ENCODE data around the gene STX18.

STX18 gene

DNA sequence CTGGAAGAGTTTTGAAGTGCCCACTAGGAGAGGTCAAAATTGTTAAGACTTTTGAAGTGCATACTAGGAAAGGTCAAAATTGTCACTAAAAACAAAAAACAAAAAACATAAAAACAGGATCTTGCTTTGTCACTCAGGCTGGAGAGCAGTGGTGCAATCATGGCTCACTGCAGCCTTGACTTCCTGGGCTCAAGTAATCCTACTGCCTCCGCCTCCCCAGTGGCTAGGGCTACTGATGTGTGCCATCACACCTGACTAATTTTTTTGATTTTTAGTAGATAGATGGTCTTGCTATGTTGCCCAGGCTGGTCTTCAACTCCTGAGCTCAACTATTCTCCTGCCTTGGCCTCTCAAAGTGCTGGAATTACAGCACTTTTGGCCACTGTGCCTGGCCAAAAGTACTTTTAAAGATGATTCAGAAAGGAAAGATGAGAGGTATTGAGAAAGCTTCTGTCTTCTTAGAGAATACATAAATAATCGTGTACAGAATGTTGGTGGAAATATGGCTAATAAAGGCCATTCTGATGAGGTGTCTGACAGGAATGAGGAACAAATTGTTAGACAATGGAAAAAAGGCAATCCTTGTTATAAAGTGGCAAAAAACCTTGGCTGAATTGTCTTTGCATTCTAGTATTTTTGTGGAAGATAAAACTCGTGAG, 43.3 kb upstream of the STX18 start:
- no peaks in the 10 kb centered on the region for H3F3A ChIP-seq (ENCODE audit: insufficient read depth, low read length)
- DNase-seq, result no peak
- no peaks in the 10 kb centered on the region for H4K20me1 ChIP-seq (ENCODE audit: insufficient read depth, low read length)
- no peak overlapping the region for H3K9ac ChIP-seq (ENCODE audit: low read length)
- H3K36me3 ChIP-seq (replicated peaks; ENCODE audit: insufficient read depth, low read length), result no peaks in the 10 kb centered on the region
- no peaks in the 10 kb centered on the region for H3K9me2 ChIP-seq (replicated peaks; ENCODE audit: insufficient read depth, low read length)
- no peak overlapping the region for H3K4me2 ChIP-seq (ENCODE audit: low read depth, low read length)
- no peak overlapping the region for H3K4me3 ChIP-seq (ENCODE audit: low read length)
- H3K79me2 ChIP-seq (ENCODE audit: low read length), result no peaks in the 10 kb centered on the region
- no peaks in the 10 kb centered on the region for H3K4me1 ChIP-seq (ENCODE audit: low read length)
- no peak overlapping the region for H3K27ac ChIP-seq (ENCODE audit: low read length)
- H2AFZ ChIP-seq (ENCODE audit: low read length), result no peak overlapping the region
- H3K27me3 ChIP-seq (replicated peaks; ENCODE audit: insufficient read depth, low read length), result no peaks in the 10 kb centered on the region
- TF ChIP-seq EZH2phosphoT487 (IDR thresholded peaks at IDR 0.05; ENCODE audit: low read length) (no peak), EZH2 (optimal IDR thresholded peaks at IDR 0.05; ENCODE audit: low read depth, low read length) (no peak)
- TF ChIP-seq, protein P1, sequence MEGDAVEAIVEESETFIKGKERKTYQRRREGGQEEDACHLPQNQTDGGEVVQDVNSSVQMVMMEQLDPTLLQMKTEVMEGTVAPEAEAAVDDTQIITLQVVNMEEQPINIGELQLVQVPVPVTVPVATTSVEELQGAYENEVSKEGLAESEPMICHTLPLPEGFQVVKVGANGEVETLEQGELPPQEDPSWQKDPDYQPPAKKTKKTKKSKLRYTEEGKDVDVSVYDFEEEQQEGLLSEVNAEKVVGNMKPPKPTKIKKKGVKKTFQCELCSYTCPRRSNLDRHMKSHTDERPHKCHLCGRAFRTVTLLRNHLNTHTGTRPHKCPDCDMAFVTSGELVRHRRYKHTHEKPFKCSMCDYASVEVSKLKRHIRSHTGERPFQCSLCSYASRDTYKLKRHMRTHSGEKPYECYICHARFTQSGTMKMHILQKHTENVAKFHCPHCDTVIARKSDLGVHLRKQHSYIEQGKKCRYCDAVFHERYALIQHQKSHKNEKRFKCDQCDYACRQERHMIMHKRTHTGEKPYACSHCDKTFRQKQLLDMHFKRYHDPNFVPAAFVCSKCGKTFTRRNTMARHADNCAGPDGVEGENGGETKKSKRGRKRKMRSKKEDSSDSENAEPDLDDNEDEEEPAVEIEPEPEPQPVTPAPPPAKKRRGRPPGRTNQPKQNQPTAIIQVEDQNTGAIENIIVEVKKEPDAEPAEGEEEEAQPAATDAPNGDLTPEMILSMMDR (IDR thresholded peaks at IDR 0.05; ENCODE audit: low read length), result no peak
- H3K9me3 ChIP-seq (replicated peaks; ENCODE audit: insufficient read depth, low read length), result no peaks in the 10 kb centered on the region

DNA sequence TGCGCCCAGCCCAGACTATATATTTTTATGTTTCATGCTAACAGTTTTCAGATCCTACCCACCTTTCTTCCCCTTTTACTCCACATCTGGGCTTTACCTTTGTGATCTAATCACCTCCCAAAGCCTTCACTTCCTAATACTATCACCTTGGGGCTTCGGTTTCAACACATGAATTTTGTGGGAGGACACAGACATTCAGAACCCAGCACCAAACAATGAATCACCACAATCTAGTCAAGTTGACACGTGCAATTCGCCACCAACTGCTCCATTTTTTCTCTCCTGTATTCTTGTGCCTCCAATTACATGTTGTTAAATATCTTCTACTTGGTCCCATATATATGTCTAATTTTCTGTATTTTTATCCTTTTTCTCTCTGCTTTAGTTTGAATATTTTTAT, 41.8 kb upstream of the STX18 start:
- Histone ChIP-seq H3K27me3 (replicated peaks; ENCODE audit: insufficient read depth, low read length) (no peaks in the 10 kb centered on the region), H3K4me1 (ENCODE audit: low read length) (no peaks in the 10 kb centered on the region), H4K20me1 (ENCODE audit: insufficient read depth, low read length) (no peaks in the 10 kb centered on the region), H3K9me2 (replicated peaks; ENCODE audit: insufficient read depth, low read length) (no peaks in the 10 kb centered on the region), H3K4me3 (ENCODE audit: low read length) (no peak overlapping the region), H2AFZ (ENCODE audit: low read length) (no peak overlapping the region), H3F3A (ENCODE audit: insufficient read depth, low read length) (no peaks in the 10 kb centered on the region), H3K27ac (ENCODE audit: low read length) (no peak overlapping the region), H3K9me3 (replicated peaks; ENCODE audit: insufficient read depth, low read length) (no peaks in the 10 kb centered on the region), H3K4me2 (ENCODE audit: low read depth, low read length) (no peak overlapping the region), H3K79me2 (ENCODE audit: low read length) (no peaks in the 10 kb centered on the region), H3K9ac (ENCODE audit: low read length) (no peak overlapping the region), H3K36me3 (replicated peaks; ENCODE audit: insufficient read depth, low read length) (no peaks in the 10 kb centered on the region)
- no peak for DNase-seq
- no peak for TF ChIP-seq EZH2 (optimal IDR thresholded peaks at IDR 0.05; ENCODE audit: low read depth, low read length)
- TF ChIP-seq, protein P1 (IDR thresholded peaks at IDR 0.05; ENCODE audit: low read length), result no peak
- TF ChIP-seq EZH2phosphoT487 (IDR thresholded peaks at IDR 0.05; ENCODE audit: low read length), result no peak

DNA sequence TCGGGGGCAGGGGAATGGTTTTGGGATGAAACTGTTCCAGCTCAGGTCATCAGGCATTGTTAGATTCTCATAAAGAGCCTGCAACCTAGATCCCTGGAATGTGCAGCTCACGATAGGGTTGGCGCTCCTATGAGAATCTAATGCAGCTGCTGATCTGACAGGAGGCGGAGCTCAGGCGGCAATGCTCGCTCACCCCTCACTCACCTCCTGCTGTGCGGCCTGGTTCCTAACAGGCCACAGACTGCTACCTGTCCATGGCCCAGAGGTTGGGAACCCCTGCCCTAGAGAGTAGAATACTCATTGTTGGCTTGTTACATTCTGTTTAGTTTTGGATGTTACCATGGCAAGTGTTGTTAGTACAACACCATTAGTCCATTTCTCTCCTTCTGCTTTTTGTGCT, 40.8 kb upstream of the STX18 start:
- no peaks in the 10 kb centered on the region for H3K9me2 ChIP-seq (replicated peaks; ENCODE audit: insufficient read depth, low read length)
- TF ChIP-seq, protein P1 (IDR thresholded peaks at IDR 0.05; ENCODE audit: low read length), result no peak
- no peak for TF ChIP-seq EZH2phosphoT487 (IDR thresholded peaks at IDR 0.05; ENCODE audit: low read length)
- TF ChIP-seq EZH2 (optimal IDR thresholded peaks at IDR 0.05; ENCODE audit: low read depth, low read length), result no peak
- H4K20me1 ChIP-seq (ENCODE audit: insufficient read depth, low read length), result no peaks in the 10 kb centered on the region
- no peaks in the 10 kb centered on the region for H3K27me3 ChIP-seq (replicated peaks; ENCODE audit: insufficient read depth, low read length)
- H3K9me3 ChIP-seq (replicated peaks; ENCODE audit: insufficient read depth, low read length), result no peaks in the 10 kb centered on the region
- H3K4me3 ChIP-seq (ENCODE audit: low read length), result no peak overlapping the region
- no peak for DNase-seq
- H3K27ac ChIP-seq (ENCODE audit: low read length), result no peak overlapping the region
- H3K79me2 ChIP-seq (ENCODE audit: low read length), result no peaks in the 10 kb centered on the region
- no peaks in the 10 kb centered on the region for H3K36me3 ChIP-seq (replicated peaks; ENCODE audit: insufficient read depth, low read length)
- no peaks in the 10 kb centered on the region for H3K4me1 ChIP-seq (ENCODE audit: low read length)
- H3K9ac ChIP-seq (ENCODE audit: low read length), result no peak overlapping the region
- no peak overlapping the region for H3K4me2 ChIP-seq (ENCODE audit: low read depth, low read length)
- no peak overlapping the region for H2AFZ ChIP-seq (ENCODE audit: low read length)
- no peaks in the 10 kb centered on the region for H3F3A ChIP-seq (ENCODE audit: insufficient read depth, low read length)
